Measurements from ENCODE around the gene YBX1.

The YBX1 gene

DNA sequence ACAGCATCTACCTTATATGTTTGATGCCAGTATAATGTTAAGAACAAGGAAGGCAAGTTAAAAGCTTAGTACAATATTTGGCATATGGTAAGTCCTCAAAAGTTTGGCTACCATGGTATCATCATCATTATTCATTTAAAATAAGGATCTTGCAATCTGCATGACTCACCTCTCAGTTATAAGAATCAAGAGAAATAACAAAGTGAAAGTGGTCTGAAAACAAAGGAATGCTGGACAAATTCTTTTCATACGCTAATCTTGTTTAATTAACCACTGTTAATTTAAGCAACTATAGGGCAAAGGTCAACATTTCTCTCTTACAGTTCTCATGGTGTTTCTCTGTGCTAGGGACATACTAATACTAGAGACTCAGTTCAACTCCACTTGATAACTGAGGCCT, 70.9 kb downstream of the YBX1 start:
- H3K27ac ChIP-seq, result no peak overlapping the region
- TF ChIP-seq, protein P1, sequence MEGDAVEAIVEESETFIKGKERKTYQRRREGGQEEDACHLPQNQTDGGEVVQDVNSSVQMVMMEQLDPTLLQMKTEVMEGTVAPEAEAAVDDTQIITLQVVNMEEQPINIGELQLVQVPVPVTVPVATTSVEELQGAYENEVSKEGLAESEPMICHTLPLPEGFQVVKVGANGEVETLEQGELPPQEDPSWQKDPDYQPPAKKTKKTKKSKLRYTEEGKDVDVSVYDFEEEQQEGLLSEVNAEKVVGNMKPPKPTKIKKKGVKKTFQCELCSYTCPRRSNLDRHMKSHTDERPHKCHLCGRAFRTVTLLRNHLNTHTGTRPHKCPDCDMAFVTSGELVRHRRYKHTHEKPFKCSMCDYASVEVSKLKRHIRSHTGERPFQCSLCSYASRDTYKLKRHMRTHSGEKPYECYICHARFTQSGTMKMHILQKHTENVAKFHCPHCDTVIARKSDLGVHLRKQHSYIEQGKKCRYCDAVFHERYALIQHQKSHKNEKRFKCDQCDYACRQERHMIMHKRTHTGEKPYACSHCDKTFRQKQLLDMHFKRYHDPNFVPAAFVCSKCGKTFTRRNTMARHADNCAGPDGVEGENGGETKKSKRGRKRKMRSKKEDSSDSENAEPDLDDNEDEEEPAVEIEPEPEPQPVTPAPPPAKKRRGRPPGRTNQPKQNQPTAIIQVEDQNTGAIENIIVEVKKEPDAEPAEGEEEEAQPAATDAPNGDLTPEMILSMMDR (conservative IDR thresholded peaks at IDR 0.05), result no peak
